Stimulated activated naive CD4-positive, alpha-beta T cell (primary cell): ENCODE results near the gene POU3F3.

Experiments
- DNase-seq, 6 experiments: peaks; one replicate each; lab custom pipeline; 2025; lab: John Stamatoyannopoulos, UW

POU3F3 gene

GRCh38 chr2:104876606-104877570 lies 23.0 kb downstream of the POU3F3 start:
- no peak for DNase-seq

GRCh38 chr2:104878863-104879512 lies 25.1 kb downstream of the POU3F3 start:
- DNase-seq = no peak

GRCh38 chr2:104880076-104880475 lies 26.2 kb downstream of the POU3F3 start:
- DNase-seq = no peak

GRCh38 chr2:104883357-104883756 lies 29.4 kb downstream of the POU3F3 start:
- no peak for DNase-seq

GRCh38 chr2:104885119-104885782 lies 31.3 kb downstream of the POU3F3 start:
- DNase-seq = no peak

GRCh38 chr2:104887676-104888075 lies 33.8 kb downstream of the POU3F3 start:
- no peak for DNase-seq

- no peak for DNase-seq
These were observed 34.8 kb downstream of the POU3F3 start for GRCh38 chr2:104888489-104889258.

- DNase-seq = no peak
These were observed 35.5 kb downstream of the POU3F3 start for GRCh38 chr2:104889291-104889959.

- DNase-seq = no peak
These were observed 36.2 kb downstream of the POU3F3 start for GRCh38 chr2:104889960-104890684.

- DNase-seq = no peak
These were observed 36.8 kb downstream of the POU3F3 start for GRCh38 chr2:104890685-104891069.

- no peak for DNase-seq
These were observed 37.2 kb downstream of the POU3F3 start for GRCh38 chr2:104891145-104891544.

- DNase-seq = no peak
These were observed 42.5 kb downstream of the POU3F3 start for GRCh38 chr2:104896446-104896845.

- DNase-seq = no peak
These were observed 43.7 kb downstream of the POU3F3 start for GRCh38 chr2:104897515-104898184.

GRCh38 chr2:104900608-104901007 lies 46.7 kb downstream of the POU3F3 start:
- no peak for DNase-seq

GRCh38 chr2:104901037-104901881 lies 47.3 kb downstream of the POU3F3 start:
- no peak for DNase-seq

GRCh38 chr2:104902317-104902716 lies 48.4 kb downstream of the POU3F3 start:
- DNase-seq = no peak
